Lower leg skin (tissue), 3 donors: Measurements from ENCODE around the gene CCDC120.

Experiments
- CTCF ChIP-seq, 3 donors: fragments of 450-650 bp; IDR thresholded peaks; one replicate each; pipeline ENCODE4 v1.5.1; 2016; ENCODE audit warnings: antibody characterized with exemption in 3 of 3, mild to moderate bottlenecking in 3 of 3, moderate library complexity in 2 of 3
- POLR2A ChIP-seq, 2 donors: fragments of 450-650 bp; IDR thresholded peaks; one replicate each; pipeline ENCODE4 v1.6.1; 2016 to 2017; ENCODE audit warnings: antibody characterized with exemption in 2 of 2, mild to moderate bottlenecking in 1 of 2, moderate library complexity in 1 of 2

GRCh38 chrX:49077941-49078340 lies 19.1 kb downstream of the CCDC120 start:
- no peak for TF ChIP-seq CTCF (IDR thresholded peaks at IDR 0.05)
- TF ChIP-seq POLR2A (IDR thresholded peaks at IDR 0.05) = no peak
